Measurements from ENCODE around the gene POU3F1.

DNA sequence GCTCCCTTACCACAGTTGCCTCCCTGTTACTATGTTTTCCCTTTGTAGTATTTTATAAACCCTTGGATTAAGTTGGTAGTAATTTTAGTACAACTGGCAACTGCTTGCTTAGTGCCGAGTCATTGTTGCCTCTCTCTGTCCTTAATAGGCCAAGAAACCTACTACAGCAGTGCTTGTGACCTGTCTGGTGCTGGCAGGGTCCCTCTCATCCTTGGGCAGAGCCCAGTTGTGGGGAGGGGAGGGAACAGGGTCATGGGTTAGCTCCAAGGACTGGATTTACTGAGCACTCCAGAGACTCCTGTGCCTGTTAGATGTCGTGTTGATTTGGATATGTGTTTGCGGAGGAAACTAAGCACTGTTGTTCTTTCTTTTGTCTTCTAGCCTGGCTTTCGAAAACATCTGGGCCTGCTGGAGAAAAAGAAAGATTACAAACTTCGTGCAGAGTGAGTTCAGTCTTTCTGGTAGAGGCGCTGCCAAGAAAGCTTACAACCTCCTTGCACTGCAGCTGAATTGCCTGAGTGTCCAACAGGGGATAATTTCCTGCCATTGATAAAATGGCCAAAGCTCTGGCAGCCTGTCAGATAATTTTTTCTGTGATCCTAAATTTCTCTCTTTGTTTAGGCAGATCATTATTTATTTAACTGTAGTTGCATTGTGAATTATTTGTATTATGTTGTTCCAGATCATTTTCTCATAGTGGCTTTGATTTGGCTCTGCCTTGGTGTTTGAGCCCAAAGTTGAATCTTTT, 30.4 kb downstream of the POU3F1 start:
- TF ChIP-seq, protein P1, sequence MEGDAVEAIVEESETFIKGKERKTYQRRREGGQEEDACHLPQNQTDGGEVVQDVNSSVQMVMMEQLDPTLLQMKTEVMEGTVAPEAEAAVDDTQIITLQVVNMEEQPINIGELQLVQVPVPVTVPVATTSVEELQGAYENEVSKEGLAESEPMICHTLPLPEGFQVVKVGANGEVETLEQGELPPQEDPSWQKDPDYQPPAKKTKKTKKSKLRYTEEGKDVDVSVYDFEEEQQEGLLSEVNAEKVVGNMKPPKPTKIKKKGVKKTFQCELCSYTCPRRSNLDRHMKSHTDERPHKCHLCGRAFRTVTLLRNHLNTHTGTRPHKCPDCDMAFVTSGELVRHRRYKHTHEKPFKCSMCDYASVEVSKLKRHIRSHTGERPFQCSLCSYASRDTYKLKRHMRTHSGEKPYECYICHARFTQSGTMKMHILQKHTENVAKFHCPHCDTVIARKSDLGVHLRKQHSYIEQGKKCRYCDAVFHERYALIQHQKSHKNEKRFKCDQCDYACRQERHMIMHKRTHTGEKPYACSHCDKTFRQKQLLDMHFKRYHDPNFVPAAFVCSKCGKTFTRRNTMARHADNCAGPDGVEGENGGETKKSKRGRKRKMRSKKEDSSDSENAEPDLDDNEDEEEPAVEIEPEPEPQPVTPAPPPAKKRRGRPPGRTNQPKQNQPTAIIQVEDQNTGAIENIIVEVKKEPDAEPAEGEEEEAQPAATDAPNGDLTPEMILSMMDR (IDR thresholded peaks at IDR 0.05; ENCODE audit: low read depth, low read length), result no peak
- no peak for TF ChIP-seq EZH2phosphoT487 (IDR thresholded peaks at IDR 0.05; ENCODE audit: low read depth)

Measured in OCI-LY3 (cell line).